Colon (tissue), 2 donors: Measurements from ENCODE around the gene ZFTA.
"Not testable (repeated sequence)": the region's sequence is repeated elsewhere in the genome, so short reads cannot be mapped to it uniquely, and the experiment has no call there.

Experiments used
- FAIRE-seq: peaks from 2 replicates; lab custom pipeline; 2012; peaks lifted over from hg19 to GRCh38; lab: Jason Lieb, UNC
- donor health status: control.
- donor health status: control.

The ZFTA gene

DNA sequence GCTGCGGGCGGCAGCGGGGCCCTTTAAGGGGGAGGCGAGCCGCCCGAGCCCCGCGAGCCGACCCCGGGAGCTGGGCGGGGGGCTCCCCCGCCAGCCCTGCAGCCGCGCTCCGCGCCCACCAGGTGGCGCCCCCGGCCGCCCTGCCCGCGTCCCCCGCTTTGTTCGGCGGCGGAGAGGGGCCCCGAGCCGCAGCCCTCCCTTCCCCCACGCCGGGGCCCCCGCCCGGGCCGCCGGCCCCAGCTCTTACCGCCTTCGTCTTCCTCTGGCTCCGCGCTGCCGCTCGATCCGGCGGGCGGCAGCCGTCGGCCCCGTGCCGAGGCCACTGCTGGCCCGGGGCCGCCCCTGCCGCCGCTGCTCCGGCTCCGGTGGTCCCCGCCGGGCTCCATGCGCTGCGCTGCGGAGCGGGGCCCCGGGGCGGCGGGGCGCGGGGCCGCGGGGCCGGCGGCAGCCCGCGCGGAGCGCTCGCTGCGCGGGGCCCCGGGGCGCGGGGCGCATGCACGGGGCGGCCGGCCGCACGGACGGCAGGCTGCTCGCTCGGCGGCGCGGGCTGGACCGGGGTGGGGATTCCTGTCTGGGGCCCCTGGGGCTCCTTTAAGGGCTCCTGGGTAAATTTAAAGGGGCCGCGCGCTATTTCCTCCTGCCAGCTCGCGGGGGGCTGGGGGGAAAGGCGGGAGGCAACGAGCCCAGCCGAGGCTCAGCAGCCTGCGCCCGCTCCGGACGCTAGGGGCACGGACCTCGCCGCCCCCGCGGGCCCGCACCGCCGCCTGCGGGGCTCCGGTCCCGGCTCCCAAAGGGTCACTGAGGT is at the start of gene ZFTA:
ZFTA (minus strand) TSS at position 539 of the 805 bp plus-strand sequence; CDS start at position 386, 153 bp downstream.
- no peak for FAIRE-seq

DNA sequence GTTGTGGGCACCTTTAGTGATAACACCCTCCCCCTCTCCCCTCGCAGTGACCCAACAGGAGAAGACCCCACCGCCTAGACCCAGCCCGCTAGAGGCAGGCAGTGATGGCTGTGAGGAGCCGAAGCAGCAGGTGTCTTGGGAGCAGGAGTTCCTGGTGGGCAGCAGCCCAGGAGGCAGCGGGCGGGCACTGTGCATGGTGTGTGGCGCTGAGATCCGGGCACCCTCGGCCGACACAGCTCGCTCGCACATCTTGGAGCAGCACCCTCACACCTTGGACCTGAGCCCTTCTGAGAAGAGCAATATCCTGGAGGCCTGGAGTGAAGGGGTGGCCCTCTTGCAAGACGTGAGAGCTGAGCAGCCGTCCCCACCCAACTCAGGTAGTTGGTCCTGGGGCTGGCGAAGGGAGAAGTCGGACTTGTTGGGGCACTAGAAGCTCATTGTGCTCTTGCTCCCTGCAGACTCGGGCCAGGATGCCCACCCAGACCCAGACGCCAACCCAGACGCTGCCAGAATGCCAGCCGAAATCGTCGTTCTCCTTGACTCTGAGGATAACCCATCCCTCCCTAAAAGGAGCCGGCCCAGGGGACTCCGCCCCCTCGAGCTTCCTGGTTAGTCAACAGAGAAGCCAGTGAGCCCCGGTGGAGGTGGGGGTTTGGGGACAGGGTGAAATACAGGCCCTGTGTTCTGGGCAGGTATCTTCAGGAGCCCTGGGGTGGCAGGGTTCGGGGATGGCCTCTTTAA is 49.4 kb upstream of the ZFTA start:
- no peak for FAIRE-seq

DNA sequence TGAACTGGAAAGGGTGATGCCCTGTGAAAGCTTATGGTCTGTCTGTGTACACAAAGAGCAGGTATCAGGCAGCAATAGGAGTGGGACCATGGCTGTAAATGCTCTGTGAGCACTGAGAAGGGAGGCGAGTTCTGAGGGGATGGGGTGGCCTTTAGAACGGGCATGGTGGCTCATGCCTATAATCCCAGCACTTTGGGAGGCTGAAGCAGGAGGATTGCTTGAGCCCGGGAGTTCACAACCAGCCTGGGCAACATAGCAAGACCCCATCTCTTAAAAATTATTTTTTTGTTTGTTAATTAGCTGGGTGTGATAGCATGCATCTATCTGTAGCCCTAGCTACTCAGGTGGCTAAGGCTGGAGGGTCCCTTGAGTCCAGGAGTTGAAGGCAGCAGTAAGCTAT is 48.2 kb upstream of the ZFTA start:
- FAIRE-seq: no peak

DNA sequence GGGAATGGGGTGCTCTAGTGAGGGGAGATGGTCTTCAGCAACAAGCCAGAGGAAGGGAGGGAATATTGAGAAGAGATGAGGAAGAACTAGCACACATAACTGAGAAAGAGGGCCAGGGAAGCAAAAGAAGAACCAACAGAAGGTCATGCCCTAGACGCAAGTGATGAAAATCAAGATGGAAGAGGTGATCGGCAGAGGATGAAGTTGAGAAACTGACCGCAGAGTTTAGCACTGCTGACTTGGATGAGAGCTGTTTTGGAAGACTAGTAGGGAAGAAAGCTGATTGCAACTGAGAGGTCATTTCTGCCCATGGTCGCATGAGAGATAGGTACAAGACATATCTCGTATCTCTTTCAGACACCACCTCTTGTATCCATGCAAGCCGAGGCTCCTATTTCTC is 47.6 kb upstream of the ZFTA start:
- FAIRE-seq: no peak

DNA sequence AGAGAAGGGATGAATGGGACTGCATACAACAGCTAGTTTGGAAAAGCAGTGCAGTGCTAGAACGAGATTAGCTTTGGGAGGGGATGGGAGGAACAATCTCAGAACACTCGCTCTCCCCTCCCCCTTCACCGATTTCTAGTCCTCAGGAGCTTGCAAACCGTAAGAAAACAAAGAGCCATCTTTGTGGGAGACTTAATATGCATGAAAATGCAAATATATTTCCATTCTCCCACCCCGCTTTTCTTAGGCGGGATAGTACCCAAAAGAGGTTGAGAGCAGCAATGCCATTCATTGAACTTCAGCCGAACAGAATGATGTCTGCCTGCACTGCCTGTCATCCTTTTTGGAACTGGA is 45.8 kb upstream of the ZFTA start:
- FAIRE-seq: no peak

DNA sequence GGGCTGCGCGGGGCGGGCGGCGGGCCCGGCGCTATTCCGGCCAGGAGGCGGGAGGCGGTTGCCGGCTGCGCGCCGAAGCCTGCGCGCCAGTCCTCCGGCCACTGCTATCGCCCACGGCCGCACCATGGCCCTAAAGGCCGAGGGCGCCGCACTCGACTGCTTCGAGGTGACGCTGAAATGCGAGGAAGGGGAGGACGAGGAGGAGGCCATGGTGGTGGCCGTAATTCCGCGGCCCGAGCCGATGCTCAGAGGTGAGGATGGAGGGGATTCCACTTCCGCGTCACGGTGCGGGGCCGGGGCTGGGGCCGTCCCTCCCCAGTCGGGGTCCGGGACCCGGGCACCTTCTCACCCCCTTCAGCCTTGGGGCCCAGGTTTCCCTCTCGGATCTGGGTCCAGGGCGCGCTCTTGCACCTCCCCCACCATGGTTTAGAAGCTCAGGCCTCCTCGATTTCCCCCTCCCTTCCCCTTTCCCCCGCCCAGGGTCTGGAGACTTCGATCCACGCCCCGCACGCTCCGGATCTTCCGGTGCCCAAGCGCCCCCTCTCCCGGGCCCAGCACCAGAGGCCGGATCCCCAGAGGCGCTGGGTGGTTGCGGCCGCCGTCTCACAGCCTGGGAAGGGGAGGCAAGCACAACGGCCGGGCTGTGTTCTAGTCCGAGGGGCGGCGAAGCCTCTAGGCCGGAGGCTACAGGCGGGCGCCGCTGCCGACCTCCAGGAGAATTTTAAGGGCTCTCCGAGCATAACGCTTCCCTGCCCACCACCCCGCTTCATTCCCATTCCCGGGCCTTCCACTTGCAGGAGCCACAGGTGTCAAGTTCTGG is 45.2 kb upstream of the ZFTA start:
- FAIRE-seq: no peak

DNA sequence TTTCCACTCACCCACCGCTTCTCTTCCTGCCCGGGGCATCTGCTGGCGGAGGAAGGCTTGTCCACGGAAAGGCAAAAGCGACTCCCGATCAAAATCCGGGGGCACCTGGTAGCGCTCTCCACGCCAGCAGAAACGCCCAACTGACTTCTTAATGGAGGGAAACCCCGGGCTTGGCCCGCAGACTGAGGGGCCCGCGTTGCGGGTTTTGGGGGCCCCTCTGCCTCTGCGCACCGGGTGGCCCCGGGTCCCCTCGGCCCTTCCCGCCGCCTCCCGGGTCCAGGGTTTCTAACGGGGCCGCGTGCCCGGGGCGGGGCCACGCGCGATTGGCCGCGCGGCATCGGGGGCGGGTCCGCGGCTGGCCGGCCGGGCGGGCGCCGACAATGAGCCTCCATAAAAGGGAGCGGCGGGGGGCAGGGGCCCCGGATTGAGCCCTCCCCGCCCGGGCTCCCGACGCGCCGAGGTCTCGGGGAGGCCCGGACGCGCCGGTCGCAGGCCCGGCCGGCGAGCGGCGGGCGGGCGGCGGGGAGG is 44.5 kb upstream of the ZFTA start, which contains the start of gene SPINDOC:
SPINDOC (plus strand) TSS at position 422 of the 528 bp plus-strand sequence. CDS start 231 bp downstream, outside the sequence.
- FAIRE-seq: no peak

DNA sequence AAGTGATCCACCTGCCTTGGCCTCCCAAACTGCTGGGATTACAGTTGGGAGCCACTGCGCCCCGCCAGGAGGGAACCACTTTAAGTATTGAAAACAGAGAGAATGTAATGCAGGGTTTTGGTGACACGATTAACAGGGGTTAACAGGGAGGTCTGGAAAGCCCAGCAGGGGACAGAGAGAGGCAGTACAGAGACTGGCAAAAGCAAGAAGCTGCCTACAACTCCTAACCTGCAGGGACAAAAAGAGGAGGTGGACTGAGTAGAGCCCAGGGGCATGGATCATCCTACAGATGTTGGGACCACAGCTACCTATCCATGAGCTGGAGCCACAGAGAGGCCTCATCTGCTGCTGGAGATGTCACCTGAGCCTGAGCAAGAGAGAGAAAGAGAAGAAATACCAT is 42.9 kb upstream of the ZFTA start:
- FAIRE-seq: no peak

DNA sequence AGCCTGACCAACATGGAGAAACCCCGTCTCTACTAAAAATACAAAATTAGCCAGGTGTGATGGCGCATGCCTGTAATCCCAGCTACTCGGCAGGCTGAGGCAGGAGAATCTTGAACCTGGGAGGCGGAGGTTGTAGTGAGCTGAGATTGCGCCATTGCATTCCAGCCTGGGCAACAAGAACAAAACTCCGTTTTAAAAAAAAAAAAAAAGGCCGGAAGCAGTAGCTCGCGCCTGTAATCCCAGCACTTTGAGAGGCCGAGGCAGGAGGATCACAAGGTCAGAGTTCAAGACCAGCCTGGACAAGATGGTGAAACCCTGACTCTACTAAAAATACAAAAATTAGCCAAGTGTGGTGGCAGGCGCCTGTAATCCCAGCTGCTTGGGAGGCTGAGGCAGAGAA is 41.8 kb upstream of the ZFTA start:
- not testable (repeated sequence) for FAIRE-seq

DNA sequence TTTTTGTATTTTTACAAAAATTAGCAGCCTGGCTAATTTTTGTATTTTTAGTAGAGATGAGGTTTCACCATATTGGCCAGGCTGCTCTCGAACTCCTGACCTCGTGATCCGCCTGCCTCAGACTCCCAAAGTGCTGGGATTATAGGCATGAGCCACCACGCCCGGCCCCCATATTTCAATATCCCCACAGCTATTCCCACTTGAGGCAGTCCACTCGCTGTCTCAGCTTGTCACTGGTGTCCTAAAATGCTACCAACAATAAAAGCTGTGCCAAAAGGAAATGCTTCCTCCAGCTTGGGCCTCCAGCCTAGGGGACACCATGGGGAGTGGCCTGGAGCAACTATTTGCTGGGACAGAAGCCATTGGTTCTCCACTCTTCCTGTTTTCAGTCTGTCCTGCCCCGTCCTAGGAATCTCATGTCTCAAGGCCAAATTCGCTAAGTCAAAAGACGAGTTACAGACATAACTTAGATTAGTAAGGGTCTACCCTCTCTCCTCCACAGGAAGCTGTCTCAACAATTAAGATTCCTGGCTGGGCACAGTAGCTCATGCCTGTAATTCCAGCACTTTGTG is 37.4 kb upstream of the ZFTA start:
- FAIRE-seq: no peak

DNA sequence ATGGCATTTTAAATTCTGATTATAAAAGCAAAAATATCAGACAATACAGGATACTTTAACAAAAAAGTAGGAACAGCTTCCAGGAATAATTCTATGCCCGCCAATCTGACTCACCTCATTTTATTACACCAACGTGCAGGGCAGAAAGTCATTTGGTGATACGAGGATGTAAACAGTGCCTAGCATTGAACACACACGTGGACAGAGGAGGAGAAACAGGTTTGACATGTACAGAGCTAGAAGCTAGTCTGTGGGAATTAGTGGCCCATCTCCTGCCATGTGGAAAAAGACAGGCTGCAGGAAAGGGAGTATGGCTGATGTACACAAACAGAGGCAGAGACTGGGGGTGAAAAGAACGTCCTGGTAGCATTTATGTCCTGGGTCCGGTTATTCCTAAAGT is 35.7 kb upstream of the ZFTA start:
- no peak for FAIRE-seq

DNA sequence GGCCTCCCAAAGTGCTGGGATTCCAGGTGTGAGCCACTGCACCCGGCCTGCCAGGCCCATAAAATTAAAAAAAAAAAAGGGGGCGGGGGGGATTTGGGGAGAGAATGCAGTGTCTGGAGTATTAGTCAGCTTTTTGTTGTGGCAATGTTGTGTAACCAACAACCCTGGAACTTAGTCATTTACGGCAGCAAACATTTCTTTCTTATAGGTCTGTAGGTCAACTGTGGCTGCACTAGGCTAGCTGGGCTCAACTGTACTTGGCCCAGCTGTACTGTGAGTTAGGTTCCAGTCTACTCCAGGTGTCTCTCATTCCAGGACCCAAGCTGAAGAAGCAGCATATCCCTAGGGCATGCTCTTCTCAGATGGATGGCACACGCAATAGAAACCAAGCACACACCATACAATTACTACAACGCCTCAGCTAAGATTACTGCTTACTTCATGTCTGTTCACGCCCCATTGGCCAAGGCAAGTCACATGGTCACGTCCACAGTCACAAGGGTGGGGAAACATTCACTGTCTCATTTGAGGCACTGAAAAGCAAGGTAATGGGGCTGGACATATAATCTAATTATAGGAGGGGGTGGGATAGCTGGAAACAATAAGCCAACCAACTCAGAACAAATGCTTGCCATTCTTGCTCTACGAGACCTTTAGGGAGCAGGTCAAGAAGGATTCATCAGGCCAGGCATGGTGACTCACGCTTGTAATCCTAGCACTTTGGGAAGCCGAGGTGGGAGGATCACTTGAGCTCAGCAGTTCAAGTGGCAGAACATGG is 34.3 kb upstream of the ZFTA start:
- FAIRE-seq: no peak

DNA sequence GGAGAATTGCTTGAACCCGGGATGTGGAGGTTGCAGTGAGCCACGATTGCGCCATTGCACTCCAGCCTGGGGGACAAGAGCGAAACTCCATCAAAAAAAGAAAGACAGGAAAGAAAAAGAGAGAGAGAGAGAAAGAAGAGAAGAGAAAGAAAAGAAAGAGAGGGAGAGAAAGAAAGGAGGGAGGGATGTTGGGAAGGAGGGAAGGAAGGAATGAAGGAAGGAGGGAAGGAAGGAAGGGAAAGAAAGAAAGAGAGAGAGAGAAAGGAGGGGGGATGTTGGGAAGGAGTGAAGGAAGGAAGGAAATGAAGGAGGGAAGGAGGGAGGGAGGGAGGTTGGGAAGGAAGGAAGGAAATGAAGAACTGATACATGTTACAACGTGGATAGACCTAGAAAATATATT is 32.3 kb upstream of the ZFTA start:
- FAIRE-seq: no peak

DNA sequence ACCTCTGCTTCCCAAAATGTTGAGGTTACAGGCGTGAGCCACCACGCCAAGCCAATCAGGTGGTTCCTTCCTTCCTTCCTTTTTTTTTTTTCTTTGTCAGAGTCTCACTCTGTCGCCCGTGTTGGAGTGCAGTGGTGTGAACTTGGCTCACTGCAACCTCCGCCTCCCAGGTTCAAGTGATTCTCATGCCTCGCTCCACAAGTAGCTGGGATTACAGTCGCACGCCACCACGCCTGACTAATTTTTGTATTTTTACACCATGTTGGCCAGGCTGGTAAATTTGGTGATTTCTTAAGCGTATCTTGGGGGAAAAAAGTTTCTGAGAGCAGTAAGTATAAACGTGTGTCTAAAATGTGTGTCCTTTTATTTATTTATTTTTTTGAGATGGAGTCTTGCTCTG is 26.5 kb upstream of the ZFTA start:
- no peak for FAIRE-seq

DNA sequence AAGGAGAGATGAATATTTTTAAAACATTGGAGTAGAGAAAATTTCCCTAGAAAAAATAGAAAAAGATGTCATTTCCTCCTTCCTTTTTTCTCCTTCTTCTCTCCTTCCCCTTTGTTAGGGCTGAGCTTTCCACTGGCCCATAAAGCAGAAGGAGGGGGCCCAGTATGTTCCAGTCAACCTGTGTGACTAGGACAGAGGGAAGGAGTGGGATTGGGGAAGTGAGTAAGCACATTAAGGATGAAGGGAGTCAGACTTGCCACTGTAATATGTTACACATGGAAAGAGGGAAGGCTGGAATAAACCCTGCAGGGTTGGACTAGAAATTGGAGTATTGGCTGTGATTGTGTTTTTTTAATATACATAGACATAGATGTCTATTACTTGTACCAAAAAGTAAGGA is 24.6 kb upstream of the ZFTA start:
- no peak for FAIRE-seq

DNA sequence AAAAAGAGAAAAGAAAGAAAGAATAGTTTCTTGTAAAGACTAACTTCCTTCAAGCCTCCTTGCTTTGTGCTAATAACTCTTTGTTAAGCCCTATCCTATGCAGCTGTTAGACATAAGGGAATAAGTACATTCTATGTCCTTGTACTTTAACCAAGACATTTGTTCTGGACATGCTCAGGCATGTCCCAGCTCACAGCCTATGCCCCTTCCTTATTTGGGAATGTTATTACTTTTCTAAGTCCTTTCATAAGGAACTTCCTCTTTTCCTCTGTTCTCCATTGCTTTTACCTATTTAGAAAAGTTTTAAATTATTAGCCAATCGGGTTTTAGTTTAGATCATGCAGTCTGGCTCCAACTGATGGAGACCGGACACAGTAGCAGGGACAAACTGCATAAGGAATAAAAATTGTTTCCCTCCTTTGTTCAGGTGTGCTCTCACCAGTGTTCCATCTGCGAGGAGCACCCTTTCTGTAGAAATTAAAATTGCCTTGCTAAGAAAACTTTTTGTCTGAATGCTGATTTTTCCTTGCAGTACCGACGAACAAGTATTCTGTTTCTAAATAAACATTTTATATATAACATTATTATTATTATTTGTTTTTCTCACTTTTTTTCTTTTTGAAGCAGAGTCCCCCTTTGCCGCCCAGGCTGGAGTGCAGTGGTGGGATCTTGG is 23.1 kb upstream of the ZFTA start:
- FAIRE-seq: no peak

DNA sequence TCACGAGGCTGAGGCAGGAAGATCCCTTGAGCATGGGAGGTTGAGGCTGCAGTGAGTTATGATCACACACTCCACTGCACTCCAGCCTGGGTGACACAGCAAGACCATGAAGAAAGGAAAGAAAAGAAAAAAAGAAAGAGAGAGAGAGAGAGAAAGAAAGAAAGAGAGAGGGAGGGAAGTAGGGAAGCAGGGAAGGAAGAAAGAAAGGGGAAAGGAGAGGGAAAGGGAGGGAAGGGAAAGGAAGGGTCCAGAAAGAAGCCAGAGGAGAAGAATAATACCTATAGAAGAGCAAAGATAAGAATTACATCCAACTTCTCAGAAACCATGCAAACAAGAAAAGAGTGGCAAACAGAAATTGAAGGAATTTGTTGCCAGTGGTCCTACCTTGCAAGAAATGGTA is 17.2 kb upstream of the ZFTA start:
- no peak for FAIRE-seq

DNA sequence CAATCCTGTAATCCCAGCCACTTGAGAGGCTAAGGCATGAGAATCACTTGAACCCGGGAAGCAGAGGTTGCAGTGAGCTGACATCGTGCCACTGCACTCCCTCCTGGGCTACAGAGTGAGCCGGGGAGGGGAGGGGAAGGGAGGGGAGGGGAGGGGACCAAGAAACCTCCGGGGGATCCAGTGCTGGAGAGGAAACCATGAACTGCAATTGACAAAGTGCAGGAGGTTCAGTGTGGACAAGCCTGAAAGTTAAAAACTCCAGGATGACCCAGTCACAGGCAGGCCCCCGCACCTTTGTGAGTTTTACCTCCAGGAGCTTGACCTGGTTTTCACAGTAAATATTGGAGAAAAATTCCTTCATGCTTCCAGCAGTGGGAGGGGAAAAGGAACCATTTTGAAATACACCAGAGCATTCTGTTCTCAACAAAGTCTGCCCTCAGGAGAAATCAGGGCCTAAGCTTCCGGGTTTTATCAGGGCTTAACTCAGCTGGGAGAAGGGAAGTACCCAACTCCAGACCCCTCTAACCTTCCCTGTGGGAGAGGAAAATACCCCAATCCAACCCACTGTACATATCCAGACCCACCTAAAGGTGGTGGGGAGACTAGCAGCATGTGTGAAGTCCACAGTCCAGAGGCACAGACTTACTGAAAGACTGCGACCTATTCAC is 15.5 kb upstream of the ZFTA start:
- FAIRE-seq: no peak

DNA sequence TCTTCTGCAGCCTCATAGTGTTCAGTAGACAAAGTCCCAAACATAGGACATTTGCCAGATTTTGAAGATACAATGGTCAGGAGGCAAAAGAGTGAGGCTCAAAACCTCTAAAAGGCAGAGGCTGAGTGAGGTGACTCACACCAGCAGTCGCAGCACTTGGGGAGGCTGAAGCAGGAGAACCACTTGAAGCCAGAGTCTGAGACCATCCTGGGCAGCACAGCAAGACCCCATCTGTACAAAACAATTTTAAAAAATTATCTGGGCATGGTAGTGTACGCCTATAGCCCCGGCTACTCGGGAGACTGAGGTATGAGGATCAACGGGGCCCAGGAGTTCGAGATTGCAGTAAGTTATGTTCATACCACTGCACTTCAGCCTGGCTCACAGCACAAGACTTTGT is 14.2 kb upstream of the ZFTA start:
- no peak for FAIRE-seq

DNA sequence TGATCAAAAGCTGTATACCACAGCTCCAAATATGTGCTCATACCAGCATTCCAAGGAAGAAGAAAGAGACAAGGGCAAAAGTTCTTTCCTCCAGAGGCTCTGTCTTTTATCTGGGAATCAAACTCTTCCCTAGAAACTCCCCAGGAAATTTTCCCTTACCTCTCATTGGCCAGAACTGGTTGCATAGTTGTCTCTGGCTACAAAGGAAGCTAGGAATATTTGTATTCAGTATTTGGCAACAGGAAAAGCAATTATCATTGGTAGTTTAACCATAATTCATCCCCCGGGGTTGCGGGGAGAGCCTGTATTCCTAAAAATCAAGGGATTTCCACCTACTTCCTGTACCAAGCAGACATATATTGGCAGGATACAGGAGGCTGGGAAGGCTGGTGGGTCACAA is 10.5 kb upstream of the ZFTA start:
- no peak for FAIRE-seq
